A549 (cell line): Measurements from ENCODE around the gene BMP10. TPM values are rescaled to one million over a fixed set of nuclear protein-coding genes. Genes with fewer than 3 reads are reported as not detected.

Experiments
- ATAC-seq, 2 experiments: fragments of 200-7000 bp in 1 of 2; fragments of >200 bp in 1 of 2; cut with Nextera tagmentation in 1 of 2; cut with Tn5 transposase in 1 of 2; 3 replicates each; pipeline versions ENCODE4 v1.8.0 to v1.9.1; 2018 to 2020; ENCODE audit warnings: mild to moderate bottlenecking in 1 of 2, moderate library complexity in 1 of 2
- CTCF ChIA-PET: fragments of 300-600 bp; sonication (Branson Sonifier 250); formaldehyde crosslinking; extraction: SDS; loops from one replicate; lab custom pipeline; 2021; ENCODE audit warnings: antibody characterized with exemption, inconsistent platforms; lab: Yijun Ruan, JAX
- POLR2A ChIA-PET: fragments of 350-600 bp; formaldehyde crosslinking; extraction: SDS; loops from one replicate; lab custom pipeline; 2021; ENCODE audit warnings: antibody characterized with exemption, inconsistent platforms; lab: Yijun Ruan, JAX
- DNase-seq, 2 experiments: peaks; one replicate each; pipeline versions ENCODE4 v3.0.0 to v3.0.0-alpha.2; 2011 to 2016; ENCODE audit warnings: low read depth in 1 of 2, low spot score in 1 of 2
- FAIRE-seq: peaks from 2 replicates; lab custom pipeline; 2011; peaks lifted over from hg19 to GRCh38; lab: Jason Lieb, UNC
- H3K27ac ChIP-seq, 2 experiments: fragments of >200 bp; sonication (Bioruptor Twin); formaldehyde crosslinking; 3 replicates each; pipeline ENCODE4 v1.5.1; 2016 to 2017
- H3K4me1 ChIP-seq: fragments of >200 bp; sonication (Bioruptor Twin); formaldehyde crosslinking; 3 replicates; pipeline ENCODE4 v1.6.1; 2016
- H3K4me2 ChIP-seq: fragments of >200 bp; sonication (Bioruptor Twin); formaldehyde crosslinking; 3 replicates; pipeline ENCODE4 v1.6.1; 2016
- H3K4me3 ChIP-seq: fragments of >200 bp; sonication (Bioruptor Twin); formaldehyde crosslinking; 3 replicates; pipeline ENCODE4 v1.5.1; 2016
- H3K9me3 ChIP-seq: fragments of >200 bp; sonication (Bioruptor Twin); formaldehyde crosslinking; 3 replicates; pipeline ENCODE4 v1.6.1; 2016
- CBX2 ChIP-seq: fragments of 200-600 bp; sonication (generic); IDR thresholded peaks from 2 replicates; pipeline ENCODE4 v1.6.1; 2016; ENCODE audit warnings: low read depth, mild to moderate bottlenecking, borderline replicate concordance
- EHF ChIP-seq: fragments of 250-450 bp; sonication (Bioruptor Pico); IDR thresholded peaks from 2 replicates; pipeline ENCODE4 v1.5.0; 2020; ENCODE audit warnings: mild to moderate bottlenecking
- ELK1 ChIP-seq: fragments of 150-350 bp; IDR thresholded peaks from 2 replicates; pipeline ENCODE4 v1.6.1; 2014; ENCODE audit warnings: low read depth, mild to moderate bottlenecking, low read length
- EP300 ChIP-seq, 2 experiments: fragments of >200 bp; sonication (Bioruptor Twin); formaldehyde crosslinking; IDR thresholded peaks; 2 replicates in 1 of 2; 3 replicates in 1 of 2; pipeline ENCODE4 v1.6.1; 2016 to 2017
- GATA3 ChIP-seq: IDR thresholded peaks from 2 replicates; pipeline ENCODE4 v1.6.1; 2012; ENCODE audit warnings: borderline replicate concordance
- HOXB5 ChIP-seq: fragments of 250-450 bp; sonication (Bioruptor Pico); IDR thresholded peaks from 2 replicates; pipeline ENCODE4 v1.5.0; 2020; ENCODE audit warnings: mild to moderate bottlenecking, moderate library complexity
- KDM1A ChIP-seq: fragments of 200-600 bp; sonication (generic); IDR thresholded peaks from 2 replicates; pipeline ENCODE4 v1.6.1; 2016; ENCODE audit warnings: low read depth, mild to moderate bottlenecking
- MAZ ChIP-seq: fragments of 150-350 bp; IDR thresholded peaks from 2 replicates; pipeline ENCODE4 v1.6.1; 2014; ENCODE audit warnings: antibody characterized with exemption, low read depth, low read length, borderline replicate concordance
- RARB ChIP-seq: fragments of 250-450 bp; sonication (Bioruptor Pico); IDR thresholded peaks from 2 replicates; pipeline ENCODE4 v1.8.0; 2021; ENCODE audit warnings: mild to moderate bottlenecking, moderate library complexity
- RCOR1 ChIP-seq: fragments of 150-350 bp; IDR thresholded peaks from 2 replicates; pipeline ENCODE4 v1.6.1; 2014; ENCODE audit warnings: antibody characterized with exemption, low read length, low read depth
- SMC3 ChIP-seq: fragments of >200 bp; sonication (Bioruptor Twin); formaldehyde crosslinking; IDR thresholded peaks from 3 replicates; pipeline ENCODE4 v1.6.1; 2018; ENCODE audit warnings: inconsistent platforms
- SREBF2 ChIP-seq: fragments of 450-650 bp; IDR thresholded peaks from 2 replicates; pipeline ENCODE4 v1.6.1; 2014; ENCODE audit warnings: mild to moderate bottlenecking, moderate library complexity
- TP53 ChIP-seq: fragments of 250-450 bp; sonication (Bioruptor Pico); IDR thresholded peaks from 2 replicates; pipeline ENCODE4 v1.5.0; 2021; ENCODE audit warnings: mild to moderate bottlenecking, moderate library complexity
- ZC3H11A ChIP-seq: fragments of 450-650 bp; IDR thresholded peaks from 2 replicates; pipeline ENCODE4 v1.6.1; 2014; ENCODE audit warnings: antibody characterized with exemption, mild to moderate bottlenecking
- ZNF302 ChIP-seq: fragments of 250-450 bp; sonication (Bioruptor Pico); IDR thresholded peaks from 2 replicates; pipeline ENCODE4 v1.9.0; 2021; ENCODE audit warnings: inconsistent platforms, mild to moderate bottlenecking, moderate library complexity
- ZSCAN20 ChIP-seq: fragments of 250-450 bp; sonication (Bioruptor Pico); IDR thresholded peaks from 2 replicates; pipeline ENCODE4 v1.8.0; 2022; ENCODE audit warnings: mild to moderate bottlenecking, moderate library complexity
- WGBS: methylation state at CpG from one replicate; pipeline ENCODE4 v1.1.6; 2017; ENCODE audit errors: missing lambda C conversion rate; 5-methylcytosine and 5-hydroxymethylcytosine counted together
- polyA minus RNA-seq: library from RNA; depleted of rRNA, polyadenylated mRNA; stranded (reverse); fragments of >200 nt; gene quantifications from 2 replicates; pipeline ENCODE4 v1.2.3, GENCODE V29; 2011; rRNA and poly(A)+ RNA removed
- polyA plus RNA-seq, 4 experiments: library from polyadenylated mRNA; depleted of rRNA in 3 of 4; stranded (reverse); fragments of >200 nt; fragmentation: RNase III in 1 of 4; extraction: RNeasy Plus Mini Kit Qiagen cat#74134 plus additional on column Dnase treatment in 1 of 4; gene quantifications; 2 replicates in 3 of 4; 3 replicates in 1 of 4; pipeline ENCODE4 v1.2.3, GENCODE V29; 2011 to 2017
- TF ChIP-seq, protein P1 (sequence below): fragments of 250-450 bp; sonication (Bioruptor Pico); IDR thresholded peaks from 2 replicates; pipeline ENCODE4 v1.5.0; 2020; ENCODE audit warnings: low read depth, mild to moderate bottlenecking, moderate library complexity
- TF ChIP-seq, protein P2 (sequence below): fragments of >200 bp; sonication (Bioruptor Twin); formaldehyde crosslinking; IDR thresholded peaks from 3 replicates; pipeline ENCODE4 v1.6.1; 2016
- TF ChIP-seq, protein P3 (sequence below): fragments of >200 bp; sonication (Bioruptor Twin); formaldehyde crosslinking; IDR thresholded peaks from 2 replicates; pipeline ENCODE4 v1.6.1; 2016
- TF ChIP-seq, protein P4 (sequence below): fragments of >200 bp; sonication (Bioruptor Twin); formaldehyde crosslinking; IDR thresholded peaks from 3 replicates; pipeline ENCODE4 v1.5.1; 2016

BMP10 gene, protein sequence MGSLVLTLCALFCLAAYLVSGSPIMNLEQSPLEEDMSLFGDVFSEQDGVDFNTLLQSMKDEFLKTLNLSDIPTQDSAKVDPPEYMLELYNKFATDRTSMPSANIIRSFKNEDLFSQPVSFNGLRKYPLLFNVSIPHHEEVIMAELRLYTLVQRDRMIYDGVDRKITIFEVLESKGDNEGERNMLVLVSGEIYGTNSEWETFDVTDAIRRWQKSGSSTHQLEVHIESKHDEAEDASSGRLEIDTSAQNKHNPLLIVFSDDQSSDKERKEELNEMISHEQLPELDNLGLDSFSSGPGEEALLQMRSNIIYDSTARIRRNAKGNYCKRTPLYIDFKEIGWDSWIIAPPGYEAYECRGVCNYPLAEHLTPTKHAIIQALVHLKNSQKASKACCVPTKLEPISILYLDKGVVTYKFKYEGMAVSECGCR
- polyA plus RNA-seq (2011; rRNA removed) (not detected in 2 replicates), polyA plus RNA-seq (2017; fragmentation: RNase III; extraction: RNeasy Plus Mini Kit Qiagen cat#74134 plus additional on column Dnase treatment) (not detected in 3 replicates), polyA minus RNA-seq (not detected in 2 replicates)
- not detected in 2 replicates for polyA plus RNA-seq (2012; cell fraction: cytosol; rRNA removed)
- polyA plus RNA-seq (2012; cell fraction: nucleus; rRNA removed), result not detected in 2 replicates

- POLR2A ChIA-PET, result no interaction called here
- CTCF ChIA-PET, result interaction anchor here (0.7 to 1.0 kb wide), 2 partner anchors 54 to 120 kb away, joined by 3 read pairs; no protein-coding TSS in a partner anchor
- Histone ChIP-seq H3K4me2 (no peak within 1 kb of the TSS), H3K4me3 (no peak within 1 kb of the TSS), H3K9me3 (no peaks in the 10 kb centered on the region), H3K27ac (no peak within 1 kb of the TSS), H3K4me1 (no peaks in the 10 kb centered on the region)
- FAIRE-seq, result no peak
- DNase-seq, result no peak
- 76% methylated on average over 6 of the region's 6 CpGs for WGBS
- TF ChIP-seq CBX2, result no peak
- no peak for TF ChIP-seq SREBF2
- no peak for TF ChIP-seq ZC3H11A
- TF ChIP-seq, protein P1, sequence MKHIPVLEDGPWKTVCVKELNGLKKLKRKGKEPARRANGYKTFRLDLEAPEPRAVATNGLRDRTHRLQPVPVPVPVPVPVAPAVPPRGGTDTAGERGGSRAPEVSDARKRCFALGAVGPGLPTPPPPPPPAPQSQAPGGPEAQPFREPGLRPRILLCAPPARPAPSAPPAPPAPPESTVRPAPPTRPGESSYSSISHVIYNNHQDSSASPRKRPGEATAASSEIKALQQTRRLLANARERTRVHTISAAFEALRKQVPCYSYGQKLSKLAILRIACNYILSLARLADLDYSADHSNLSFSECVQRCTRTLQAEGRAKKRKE (CRISPR knock-in tag), result no peak
- TF ChIP-seq, protein P2, sequence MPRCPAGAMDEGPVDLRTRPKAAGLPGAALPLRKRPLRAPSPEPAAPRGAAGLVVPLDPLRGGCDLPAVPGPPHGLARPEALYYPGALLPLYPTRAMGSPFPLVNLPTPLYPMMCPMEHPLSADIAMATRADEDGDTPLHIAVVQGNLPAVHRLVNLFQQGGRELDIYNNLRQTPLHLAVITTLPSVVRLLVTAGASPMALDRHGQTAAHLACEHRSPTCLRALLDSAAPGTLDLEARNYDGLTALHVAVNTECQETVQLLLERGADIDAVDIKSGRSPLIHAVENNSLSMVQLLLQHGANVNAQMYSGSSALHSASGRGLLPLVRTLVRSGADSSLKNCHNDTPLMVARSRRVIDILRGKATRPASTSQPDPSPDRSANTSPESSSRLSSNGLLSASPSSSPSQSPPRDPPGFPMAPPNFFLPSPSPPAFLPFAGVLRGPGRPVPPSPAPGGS, result no peak
- no peak for TF ChIP-seq HOXB5 (CRISPR knock-in tag)
- no peak for TF ChIP-seq ZNF302 (CRISPR knock-in tag)
- TF ChIP-seq, protein P3, sequence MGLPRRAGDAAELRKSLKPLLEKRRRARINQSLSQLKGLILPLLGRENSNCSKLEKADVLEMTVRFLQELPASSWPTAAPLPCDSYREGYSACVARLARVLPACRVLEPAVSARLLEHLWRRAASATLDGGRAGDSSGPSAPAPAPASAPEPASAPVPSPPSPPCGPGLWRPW, result no peak
- TF ChIP-seq EHF (CRISPR knock-in tag), result no peak
- TF ChIP-seq, protein P4, sequence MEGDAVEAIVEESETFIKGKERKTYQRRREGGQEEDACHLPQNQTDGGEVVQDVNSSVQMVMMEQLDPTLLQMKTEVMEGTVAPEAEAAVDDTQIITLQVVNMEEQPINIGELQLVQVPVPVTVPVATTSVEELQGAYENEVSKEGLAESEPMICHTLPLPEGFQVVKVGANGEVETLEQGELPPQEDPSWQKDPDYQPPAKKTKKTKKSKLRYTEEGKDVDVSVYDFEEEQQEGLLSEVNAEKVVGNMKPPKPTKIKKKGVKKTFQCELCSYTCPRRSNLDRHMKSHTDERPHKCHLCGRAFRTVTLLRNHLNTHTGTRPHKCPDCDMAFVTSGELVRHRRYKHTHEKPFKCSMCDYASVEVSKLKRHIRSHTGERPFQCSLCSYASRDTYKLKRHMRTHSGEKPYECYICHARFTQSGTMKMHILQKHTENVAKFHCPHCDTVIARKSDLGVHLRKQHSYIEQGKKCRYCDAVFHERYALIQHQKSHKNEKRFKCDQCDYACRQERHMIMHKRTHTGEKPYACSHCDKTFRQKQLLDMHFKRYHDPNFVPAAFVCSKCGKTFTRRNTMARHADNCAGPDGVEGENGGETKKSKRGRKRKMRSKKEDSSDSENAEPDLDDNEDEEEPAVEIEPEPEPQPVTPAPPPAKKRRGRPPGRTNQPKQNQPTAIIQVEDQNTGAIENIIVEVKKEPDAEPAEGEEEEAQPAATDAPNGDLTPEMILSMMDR, result no peak
- no peak for TF ChIP-seq RCOR1
- TF ChIP-seq RARB (CRISPR knock-in tag), result no peak
- TF ChIP-seq SMC3, result no peak
- TF ChIP-seq GATA3, result no peak
- TF ChIP-seq ZSCAN20 (CRISPR knock-in tag), result no peak
- no peak for TF ChIP-seq MAZ
- TF ChIP-seq TP53 (CRISPR knock-in tag), result no peak
- TF ChIP-seq KDM1A, result no peak
- TF ChIP-seq ELK1, result no peak
- TF ChIP-seq EP300 (IDR thresholded peaks at IDR 0.05), result no peak
- ATAC-seq, result no peak
These were observed at the start of gene BMP10 for GRCh38 chr2:68871159-68871764. BMP10 (minus strand) TSS chr2:68871397; CDS start chr2:68871358, 39 bp downstream.
